GM19455 (cell line): ENCODE results near the gene FCAR.
"Not testable (repeated sequence)": the region's sequence is repeated elsewhere in the genome, so short reads cannot be mapped to it uniquely, and the experiment has no call there.

Source experiments
- ATAC-seq: cut with Tn5 transposase; IDR thresholded peaks from one replicate; pipeline ENCODE4 v1.9.1; 2021; ENCODE audit not compliant: unreplicated experiment

Gene FCAR

DNA sequence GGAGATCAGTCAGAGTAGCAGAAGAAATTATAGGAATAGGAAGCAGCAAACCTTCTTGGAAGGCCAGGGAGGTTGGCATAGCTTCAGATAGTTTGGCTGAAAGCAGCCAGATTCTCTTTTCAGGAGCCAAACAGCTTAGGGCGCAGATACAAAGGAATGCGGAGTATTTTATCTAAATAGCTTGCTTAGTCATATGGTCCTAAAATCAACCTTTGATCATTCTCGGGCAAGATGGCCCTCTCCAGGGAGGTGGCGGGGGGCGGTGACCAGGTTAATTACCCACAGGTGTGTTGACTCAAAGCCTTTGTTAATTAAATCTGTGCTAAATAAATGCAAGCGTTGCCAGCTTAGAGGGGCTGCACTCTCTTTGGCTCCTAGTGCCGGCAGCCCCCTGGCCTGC is 19.4 kb downstream of the FCAR start:
- no peak for ATAC-seq

DNA sequence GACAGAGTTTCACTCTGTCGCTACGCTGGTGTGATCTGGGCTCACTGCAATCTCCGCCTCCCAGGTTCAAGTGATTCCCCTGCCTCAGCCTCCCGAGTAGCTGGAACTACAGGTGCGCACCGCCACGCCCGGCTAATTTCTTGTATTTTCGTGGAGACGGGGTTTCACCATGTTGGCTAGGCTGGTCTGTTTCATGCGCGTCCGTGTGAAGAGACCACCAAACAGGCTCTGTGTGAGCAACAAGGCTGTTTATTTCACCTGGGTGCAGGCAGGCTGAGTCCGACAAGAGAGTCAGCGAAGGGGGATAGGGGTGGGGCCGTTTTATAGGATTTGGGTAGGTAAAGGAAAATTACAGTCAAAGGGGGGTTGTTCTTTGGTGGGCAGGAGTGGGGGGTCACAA is 20.1 kb downstream of the FCAR start:
- not testable (repeated sequence) for ATAC-seq

DNA sequence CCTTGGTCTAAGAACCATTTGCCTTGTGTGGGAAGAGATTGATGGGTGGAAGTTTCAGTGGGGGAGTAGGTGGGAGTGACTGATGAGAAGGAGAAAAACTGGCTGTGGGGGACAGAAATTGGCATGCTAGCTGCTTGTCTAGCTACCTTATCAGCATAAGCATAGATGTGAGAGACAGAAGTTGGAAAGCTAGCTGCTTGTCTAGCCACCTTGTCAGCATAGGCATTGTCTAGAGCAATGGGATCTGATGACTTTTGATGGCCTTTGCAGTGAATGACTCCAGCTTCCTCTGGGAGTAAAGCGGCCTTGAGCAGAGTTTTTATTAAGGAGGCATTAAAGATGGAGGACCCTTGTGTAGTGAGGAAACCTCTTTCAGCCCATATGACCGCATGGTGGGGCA is 22.0 kb downstream of the FCAR start:
- no peak for ATAC-seq

DNA sequence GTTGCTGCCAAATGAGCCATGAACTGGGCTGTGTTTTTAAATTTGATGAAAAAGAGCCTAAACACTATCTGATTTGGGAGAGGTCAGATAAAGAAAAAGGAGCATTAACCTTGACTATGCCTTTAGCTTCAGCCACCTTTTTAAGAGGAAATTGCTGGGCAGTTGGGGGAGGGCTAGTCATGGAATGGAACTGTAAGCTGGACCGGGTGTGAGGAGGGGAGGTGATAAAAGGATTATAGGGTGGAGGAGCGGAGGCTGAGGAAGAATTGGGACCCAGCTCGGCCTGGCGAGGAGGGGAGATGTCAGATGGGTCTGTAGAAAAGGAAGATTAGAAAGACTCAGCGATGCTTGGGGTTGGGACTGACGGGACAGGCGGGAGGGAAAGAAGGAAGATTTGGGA is 24.6 kb downstream of the FCAR start:
- ATAC-seq = not testable (repeated sequence)

DNA sequence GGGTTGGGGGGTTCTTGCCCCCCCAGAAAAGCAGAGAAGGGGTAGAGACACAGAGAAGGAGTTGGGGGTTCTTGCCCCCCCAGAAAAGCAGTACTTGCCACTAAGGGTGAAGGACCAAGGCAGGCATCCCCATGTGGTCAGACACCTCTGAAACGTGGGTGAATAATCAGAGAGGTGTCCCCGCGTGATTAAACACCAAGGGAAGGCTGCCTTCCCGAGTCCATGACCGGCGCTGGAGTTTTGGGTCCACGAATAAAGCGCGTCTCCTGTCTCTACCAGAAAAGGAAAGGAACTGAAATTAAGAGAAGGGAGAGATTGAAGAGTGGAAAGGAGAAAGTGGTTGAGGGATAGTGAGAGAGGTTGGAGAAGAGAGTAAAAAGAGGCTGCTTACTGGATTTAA is 25.6 kb downstream of the FCAR start:
- ATAC-seq = not testable (repeated sequence)

DNA sequence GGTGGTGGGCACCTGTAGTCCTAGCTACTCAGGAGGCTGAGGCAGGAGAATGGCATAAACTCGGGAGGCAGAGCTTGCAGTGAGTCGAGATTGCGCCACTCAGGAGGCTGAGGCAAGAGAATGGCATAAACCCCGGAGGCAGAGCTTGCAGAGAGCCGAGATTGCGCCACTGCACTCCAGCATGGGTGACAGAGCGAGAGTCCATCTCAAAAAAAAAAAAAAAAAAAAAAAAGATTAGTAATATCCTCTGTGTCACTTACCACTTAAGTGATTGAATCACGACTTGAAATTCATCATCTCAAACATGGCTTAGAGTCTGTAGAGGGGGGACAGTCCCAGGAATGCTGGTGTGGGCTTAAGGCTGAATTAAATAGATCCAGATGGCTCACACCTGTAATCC is 27.1 kb downstream of the FCAR start:
- not testable (repeated sequence) for ATAC-seq

DNA sequence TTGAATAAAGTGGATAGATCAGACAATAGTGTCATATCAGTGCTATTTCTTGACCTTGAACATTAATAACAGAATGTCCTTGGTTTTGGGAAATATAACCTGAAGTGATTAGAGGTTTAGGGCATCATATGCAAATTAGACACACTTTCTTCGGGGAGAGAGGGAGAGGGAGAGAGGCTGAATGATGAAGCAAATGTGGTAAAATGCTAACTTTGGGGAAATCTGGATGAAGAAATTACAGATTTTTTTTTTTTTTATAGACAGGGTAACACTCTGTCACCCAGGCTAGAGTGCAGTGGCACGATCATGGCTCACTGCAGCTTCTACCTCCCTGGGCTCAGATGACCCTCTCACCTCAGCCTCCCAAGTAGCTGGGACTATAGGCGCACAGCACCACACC is 28.0 kb downstream of the FCAR start:
- ATAC-seq = no peak

DNA sequence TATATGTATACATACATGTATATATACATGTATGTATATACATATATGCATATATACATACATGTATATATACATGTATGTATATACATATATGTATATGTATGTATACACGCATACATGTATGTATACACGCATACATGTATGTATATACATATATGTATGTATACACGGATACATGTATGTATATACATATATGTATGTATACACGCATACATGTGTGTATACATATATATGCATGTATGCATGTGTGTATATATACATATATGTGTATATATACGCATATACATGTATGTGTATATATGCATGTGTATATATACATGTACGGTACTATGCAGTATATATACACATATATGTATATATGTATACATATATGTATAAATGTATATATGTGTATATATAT is 29.3 kb downstream of the FCAR start:
- no peak for ATAC-seq

DNA sequence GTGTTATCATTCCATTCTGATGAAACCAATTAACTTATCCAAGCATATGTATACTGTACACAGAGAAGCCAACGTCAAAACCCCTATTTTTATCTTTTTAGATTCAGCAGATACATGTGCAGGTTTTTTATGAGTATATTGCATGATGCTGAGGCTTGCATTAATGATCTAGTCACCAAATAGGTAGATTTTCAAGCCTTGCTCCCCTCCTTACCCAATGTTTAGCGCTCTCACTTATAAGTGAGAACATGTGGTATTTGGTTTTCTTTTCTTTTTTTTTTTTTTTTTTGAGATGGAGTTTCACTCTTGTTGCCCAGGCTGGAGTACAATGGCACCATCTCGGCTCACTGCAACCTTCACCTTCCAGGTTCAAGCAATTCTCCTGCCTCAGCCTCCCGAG is 30.2 kb downstream of the FCAR start:
- ATAC-seq = not testable (repeated sequence)

DNA sequence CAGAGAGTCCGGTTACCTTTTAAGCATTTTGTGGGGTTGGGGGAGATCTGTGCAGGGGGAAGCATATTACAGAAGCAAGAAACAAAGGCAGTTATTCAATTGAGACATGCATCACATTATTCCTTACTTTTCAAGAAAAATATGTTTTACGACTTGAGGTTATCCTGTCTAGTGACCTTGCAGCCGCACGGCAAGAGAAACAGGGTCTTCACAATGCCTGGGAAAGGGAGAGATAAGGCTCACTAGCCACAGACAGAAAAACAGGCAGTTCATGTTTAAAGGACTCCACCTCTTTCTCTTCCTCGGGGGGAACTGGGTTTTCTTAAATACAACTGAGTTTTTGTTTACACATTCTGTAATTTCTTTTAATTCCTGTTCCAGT is 31.4 kb downstream of the FCAR start:
- no peak for ATAC-seq

DNA sequence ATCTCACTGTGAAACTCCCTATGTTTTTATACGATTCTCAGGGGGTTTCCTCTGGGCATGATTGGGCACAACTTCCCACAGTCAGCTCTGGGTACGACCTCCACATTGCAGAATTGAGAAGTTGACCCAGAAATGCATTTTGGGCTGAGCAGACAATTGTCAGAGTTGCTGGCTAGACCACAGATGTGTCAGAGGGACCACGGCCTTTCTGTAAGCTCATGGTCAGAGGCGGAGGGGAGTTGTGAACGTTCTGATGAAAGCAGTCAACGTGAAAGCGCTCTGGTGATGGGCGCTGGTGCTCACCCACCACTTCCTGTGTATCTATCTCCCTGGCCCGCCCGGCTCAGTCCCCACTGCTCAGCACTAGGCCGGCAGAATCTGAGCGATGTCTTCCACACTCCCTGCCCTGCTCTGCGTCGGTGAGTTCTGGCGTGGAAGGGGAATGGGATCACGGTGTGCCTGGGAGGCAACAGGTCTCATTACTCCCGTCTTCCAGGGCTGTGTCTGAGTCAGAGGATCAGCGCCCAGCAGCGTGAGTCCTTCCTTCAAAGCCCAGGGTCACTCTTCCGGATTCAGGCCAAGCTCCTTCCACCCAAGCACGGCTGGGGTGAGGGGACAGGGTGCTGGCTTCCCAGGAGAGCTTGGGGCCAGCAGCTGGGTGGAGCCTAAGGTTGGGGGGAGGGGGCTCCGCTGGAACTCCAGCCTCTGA is 31.9 kb downstream of the FCAR start, which contains the start of gene NCR1:
Gene NCR1, plus strand, starts transcription at position 346 of the 709 bp plus-strand sequence. Its CDS starts 40 bp downstream, at position 386.
- no peak for ATAC-seq

DNA sequence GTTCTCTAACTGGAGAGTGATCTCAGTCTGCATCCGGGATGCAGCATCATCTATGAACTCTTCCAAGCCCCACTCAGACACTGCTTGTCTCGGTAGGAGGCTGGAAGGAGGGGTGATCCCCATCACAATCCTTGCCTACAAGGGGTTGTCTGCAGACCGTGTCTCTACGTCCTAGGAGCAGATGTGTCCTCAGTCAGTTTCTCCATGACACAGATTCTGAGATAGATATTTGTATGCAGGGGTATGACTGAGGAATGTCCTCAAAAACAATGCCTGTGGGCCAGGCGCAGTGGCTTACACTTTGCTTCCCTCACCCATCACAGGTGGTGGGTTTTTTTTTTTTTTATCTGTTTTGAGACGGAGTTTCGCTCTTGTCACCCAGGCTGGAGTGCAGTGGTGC is 32.8 kb downstream of the FCAR start:
- ATAC-seq = no peak

DNA sequence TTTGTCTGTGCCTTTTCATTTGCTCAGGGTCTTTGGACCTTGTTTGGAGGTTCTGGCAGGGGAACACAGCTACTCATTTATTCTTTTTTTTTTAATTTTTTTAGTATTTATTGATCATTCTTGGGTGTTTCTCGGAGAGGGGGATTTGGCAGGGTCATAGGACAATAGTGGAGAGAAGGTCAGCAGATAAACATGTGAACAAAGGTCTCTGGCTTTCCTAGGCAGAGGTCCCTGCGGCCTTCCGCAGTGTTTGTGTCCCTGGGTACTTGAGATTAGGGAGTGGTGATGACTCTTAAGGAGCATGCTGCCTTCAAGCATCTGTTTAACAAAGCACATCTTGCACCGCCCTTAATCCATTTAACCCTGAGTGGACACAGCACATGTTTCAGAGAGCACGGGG is 33.9 kb downstream of the FCAR start:
- not testable (repeated sequence) for ATAC-seq

DNA sequence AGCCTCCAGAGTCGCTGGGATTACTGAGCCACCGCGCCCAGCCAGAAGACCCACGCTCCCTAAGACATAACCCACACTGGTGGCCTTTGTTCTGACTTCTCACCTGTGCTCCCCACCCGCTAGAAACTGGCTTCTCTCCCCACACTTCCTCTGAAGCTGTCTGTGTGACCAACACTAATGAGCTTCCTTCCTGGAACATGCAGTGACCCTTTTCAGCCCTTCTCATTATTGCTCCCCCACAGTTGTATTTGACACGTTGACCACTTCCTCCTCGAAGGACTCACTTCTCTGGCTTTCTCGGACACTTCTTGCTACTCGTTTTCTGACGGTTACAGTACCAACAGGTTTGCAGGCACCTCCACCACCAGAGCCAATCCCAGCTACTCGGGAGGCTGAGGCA is 42.8 kb downstream of the FCAR start:
- no peak for ATAC-seq

DNA sequence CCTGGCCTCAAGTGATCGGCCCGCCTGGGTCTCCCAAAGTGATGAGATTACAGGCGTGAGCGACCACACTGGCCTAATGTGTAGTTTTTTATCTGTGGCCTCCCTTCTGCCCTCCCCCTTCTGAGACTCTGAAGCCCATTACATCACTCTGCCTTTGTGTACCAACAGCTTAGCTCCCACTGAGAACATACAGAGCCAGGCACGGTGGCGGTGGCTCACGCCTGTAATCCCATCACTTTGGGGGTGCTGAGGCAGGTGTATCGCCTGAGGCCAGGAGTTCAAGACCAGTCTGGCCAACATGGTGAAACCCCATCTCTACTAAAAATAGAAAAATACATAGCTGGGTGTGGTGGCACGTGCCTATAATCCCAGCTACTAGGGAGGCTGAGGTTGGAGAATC is 44.5 kb downstream of the FCAR start:
- no peak for ATAC-seq

DNA sequence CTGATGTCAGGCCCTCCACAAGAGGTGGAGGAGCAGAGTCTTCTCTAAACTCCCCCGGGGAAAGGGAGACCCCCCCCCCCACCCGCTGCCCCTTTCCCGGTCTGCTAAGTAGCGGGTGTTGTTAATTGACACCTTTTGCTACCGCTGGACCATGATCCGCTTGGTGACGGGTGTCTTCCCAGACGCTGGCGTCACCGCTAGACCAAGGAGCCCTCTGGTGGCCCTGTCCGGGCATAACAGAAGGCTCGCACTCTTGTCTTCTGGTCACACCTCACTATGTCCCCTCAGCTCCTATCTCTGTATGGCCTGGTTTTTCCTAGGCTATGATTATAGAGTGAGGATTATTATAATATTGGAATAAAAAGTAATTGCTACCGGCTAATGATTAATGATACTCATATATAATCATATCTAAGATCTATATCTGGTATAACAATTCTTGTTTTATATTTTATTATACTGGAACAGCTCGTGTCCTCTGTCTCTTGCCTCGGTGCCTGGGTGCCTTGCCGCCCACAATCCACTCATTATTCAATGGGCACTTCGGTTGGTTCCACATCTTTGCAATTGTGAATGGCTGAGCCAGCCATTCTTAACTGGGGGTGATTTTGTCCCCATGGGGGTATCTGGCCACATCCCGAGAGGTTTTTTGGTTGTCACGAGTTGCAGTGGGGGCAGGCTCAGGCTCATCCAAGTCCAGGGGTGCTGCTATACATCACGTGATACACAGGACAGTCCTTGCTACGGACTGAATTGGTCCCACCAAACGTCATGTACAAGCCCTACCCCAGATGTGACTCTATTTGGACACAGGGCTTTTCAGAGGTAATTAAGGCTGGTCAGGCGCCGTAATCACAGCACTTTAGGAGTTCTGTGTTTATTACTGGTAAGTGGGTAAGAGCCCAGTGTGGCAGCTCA is 45.9 kb downstream of the FCAR start:
- ATAC-seq = not testable (repeated sequence)

DNA sequence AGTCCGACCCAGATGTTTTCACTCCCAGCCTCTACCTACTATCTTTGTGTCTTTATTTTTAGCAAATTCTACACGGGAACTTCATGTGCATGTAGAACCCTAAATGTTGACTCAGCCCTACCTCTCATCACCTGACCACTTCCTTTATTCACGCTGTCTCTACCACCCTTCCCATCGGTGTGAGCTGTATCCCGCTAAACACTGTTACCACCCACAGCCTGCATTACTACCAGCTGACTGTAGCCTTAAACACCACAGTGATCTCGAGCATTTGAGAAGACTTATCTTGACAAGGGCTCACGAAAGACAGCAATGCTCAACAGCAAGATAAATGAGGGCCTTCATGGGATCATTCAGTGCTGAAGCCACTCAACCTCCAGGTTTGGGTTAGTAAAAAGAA is 47.0 kb downstream of the FCAR start:
- no peak for ATAC-seq

DNA sequence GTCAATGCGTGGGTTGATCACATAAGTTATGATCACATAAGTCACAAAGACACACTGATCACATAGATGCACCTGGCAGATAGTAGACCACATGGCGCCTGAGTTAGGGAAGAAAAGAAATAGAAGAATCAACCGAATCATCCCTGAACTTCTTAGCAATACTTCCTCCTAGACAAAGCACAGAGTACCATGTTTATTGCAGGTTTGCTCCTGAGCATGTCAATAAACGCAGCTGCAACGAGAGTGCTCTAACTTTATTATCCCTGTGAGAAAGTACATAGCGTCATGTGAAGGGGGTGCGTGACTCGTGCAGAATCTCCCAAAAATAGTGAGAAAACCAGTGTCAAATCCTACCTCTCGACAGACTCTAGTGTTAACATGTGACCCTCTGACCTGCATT is 49.2 kb downstream of the FCAR start:
- ATAC-seq = no peak

DNA sequence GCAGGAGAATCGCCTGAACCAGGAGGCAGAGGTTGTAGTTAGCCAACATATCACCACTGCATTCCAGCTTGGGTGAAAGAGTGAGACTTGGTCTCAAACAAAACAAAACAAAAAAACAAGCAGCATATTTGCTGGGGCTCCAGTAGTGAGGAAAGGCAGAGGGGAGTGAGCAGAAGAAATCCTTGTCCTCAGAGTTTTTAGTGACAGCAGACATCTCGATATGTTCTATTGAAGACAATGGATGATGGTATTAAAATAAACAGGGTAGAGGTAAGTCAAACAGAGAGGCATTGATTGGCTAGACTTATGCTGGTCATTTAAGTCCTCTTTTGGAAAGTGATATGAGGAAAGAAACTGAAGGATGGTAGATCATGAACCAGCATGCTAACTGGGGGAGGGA is 54.3 kb downstream of the FCAR start:
- no peak for ATAC-seq

DNA sequence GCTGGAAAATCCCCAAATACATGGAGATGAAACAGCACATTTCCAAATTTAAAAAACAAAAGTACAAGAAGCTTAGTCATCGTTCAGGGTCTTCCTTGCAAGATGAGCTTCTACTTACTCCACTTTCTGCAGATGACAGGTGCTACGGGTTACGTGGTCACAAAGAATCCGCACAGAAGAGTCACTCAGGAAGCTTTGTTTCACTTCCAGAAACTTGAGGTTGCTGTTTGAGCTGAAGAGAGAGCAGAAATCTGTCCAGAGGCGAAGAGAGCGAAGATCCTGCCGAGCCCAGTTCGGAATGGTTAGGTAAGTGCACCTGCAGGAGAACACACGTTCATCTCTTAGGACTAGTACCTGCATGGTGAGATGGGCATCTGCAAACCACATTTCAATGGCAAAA is 63.9 kb downstream of the FCAR start:
- no peak for ATAC-seq

DNA sequence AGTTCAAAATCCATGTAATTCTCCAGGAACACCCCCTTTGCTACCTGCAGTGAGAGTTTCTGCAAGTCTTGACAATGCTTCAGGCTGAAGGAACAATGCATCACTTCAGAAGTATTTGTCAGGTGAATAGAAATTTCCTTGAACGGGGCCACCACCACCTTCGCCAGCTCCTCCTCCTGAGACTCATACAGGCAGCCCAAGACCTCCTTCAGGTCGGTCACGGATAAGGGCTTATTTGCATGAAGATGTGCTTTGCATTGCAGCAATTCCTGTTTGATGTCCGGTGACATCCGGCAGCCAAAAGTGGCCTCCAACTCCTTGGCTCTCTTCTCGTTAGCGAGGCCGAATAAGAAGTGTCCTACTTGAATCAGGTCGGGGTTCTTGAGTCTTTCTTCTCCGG is 64.9 kb downstream of the FCAR start:
- no peak for ATAC-seq

DNA sequence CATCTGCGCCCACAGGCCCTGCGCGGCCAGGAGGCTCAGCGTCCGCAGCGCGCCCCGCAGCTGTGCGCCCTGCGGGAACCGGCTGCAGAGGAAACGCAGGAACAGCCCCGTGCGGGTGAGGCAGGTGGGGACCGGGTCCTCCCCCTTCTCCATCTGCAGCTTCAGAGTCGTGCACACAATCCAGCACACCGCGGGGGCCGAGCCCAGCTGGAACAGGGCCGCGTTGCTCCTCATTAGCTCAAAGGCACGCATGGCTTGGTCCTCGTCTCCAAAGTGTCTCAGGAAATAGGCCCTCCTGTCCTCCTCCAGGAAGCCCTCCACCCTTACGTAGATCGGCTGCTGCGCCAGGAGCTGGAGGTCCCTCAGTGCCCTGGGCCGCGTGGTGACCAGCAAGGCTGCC is 65.5 kb downstream of the FCAR start:
- not testable (repeated sequence) for ATAC-seq
